Measurements from ENCODE around the gene EPHA8.

GRCh38 chr1:22567994-22568393, 4.7 kb downstream of the EPHA8 start:
- TF ChIP-seq CTCF (IDR thresholded peaks at IDR 0.05; ENCODE audit: low read depth, low read length, missing input control): no peak
- TF ChIP-seq RAD21 (IDR thresholded peaks at IDR 0.05): no peak
- TF ChIP-seq GABPA (IDR thresholded peaks at IDR 0.05 in 1 of 2, conservative IDR thresholded peaks at IDR 0.05 in 1 of 2): no peak
- TF ChIP-seq YY1 (IDR thresholded peaks at IDR 0.05): no peak
- no peak for TF ChIP-seq HNF4A (conservative IDR thresholded peaks at IDR 0.05)
- TF ChIP-seq HNF4G (IDR thresholded peaks at IDR 0.05): no peak
- TF ChIP-seq JUND (IDR thresholded peaks at IDR 0.05): no peak
- TF ChIP-seq ZBTB33 (IDR thresholded peaks at IDR 0.05): no peak
- TF ChIP-seq TAF1 (conservative IDR thresholded peaks at IDR 0.05): no peak
- TF ChIP-seq NR2F2 (IDR thresholded peaks at IDR 0.05): no peak

Data from liver (tissue), 3 donors.